Measurements from ENCODE around the gene NQO2. TPM values are rescaled to one million over a fixed set of nuclear protein-coding genes. Genes with fewer than 3 reads are reported as not detected.

The NQO2 gene
- total RNA-seq, 1 experiment from 2014 or later, result 26.8 TPM

DNA sequence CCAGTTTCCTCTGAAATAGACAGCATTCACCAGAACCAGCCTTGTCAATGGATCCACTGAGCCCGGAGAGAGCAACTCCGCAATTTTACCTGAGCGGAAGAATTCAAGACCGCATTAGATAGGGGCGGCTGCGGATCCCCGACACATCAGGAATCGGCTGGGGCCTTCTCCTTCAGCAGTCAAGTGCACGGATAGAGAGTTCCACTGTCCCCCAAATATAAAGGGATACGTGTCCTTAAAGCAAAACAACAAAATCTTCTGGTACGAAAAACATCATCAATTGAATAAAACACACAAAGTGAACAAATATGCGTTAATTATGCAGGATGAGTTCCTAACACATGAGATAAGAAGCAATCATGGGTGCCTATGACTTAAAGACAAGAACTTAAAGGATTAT is 46.6 kb upstream of the NQO2 start:
- Histone ChIP-seq H3K27ac (ENCODE audit: low read length) (0 out of 2 replicates have a peak overlapping the region, but pooled peaks have one; percentile 2), H3K4me1 (ENCODE audit: insufficient read depth, low read length) (peaks cover 13% of the 10 kb centered on the region), H3K79me2 (ENCODE audit: low read length) (peaks cover 5% of the 10 kb centered on the region; the same call in 1 of the 2 replicates), H3K27me3 (ENCODE audit: low read length) (no peaks in the 10 kb centered on the region), H2AFZ (ENCODE audit: low read length) (peak overlapping the region; percentile 3; the same call in 1 of the 2 replicates), H4K20me1 (ENCODE audit: low read length) (no peaks in the 10 kb centered on the region), H3K9me3 (ENCODE audit: low read length) (no peaks in the 10 kb centered on the region), H3K9me2 (replicated peaks; ENCODE audit: low read length) (no peaks in the 10 kb centered on the region), H3K36me3 (ENCODE audit: low read depth, low read length) (peaks cover 16% of the 10 kb centered on the region), H3K4me2 (ENCODE audit: low read length) (no peak overlapping the region), H3K9ac (ENCODE audit: low read length) (no peak overlapping the region), H3K4me3 (ENCODE audit: low read length) (no peak overlapping the region), H3F3A (ENCODE audit: low read length, unreplicated experiment) (no peaks in the 10 kb centered on the region)
- BruUV-seq (replicated peaks), result no TSS peak
- ATAC-seq (no peak), DNase-seq (no peak)
- intact Hi-C loops (cut with micrococcal nuclease), result no loop called here
- ChIA-PET POLR2A (ENCODE audit: unreplicated experiment) (interaction anchor here (1.2 kb wide), 1 partner anchor 36 kb away, joined by 7 read pairs; no protein-coding TSS in a partner anchor), CTCF (interaction anchor here (0.6 to 2.0 kb wide), 10 partner anchors 8 to 164 kb away, joined by 3 to 71 read pairs (median 4); no protein-coding TSS in a partner anchor)
- TF ChIP-seq EZH2 (IDR thresholded peaks at IDR 0.05; ENCODE audit: low read length, unreplicated experiment) (no peak), EZH2phosphoT487 (IDR thresholded peaks at IDR 0.05; ENCODE audit: borderline replicate concordance, low read length) (no peak)
- TF ChIP-seq, protein P1, sequence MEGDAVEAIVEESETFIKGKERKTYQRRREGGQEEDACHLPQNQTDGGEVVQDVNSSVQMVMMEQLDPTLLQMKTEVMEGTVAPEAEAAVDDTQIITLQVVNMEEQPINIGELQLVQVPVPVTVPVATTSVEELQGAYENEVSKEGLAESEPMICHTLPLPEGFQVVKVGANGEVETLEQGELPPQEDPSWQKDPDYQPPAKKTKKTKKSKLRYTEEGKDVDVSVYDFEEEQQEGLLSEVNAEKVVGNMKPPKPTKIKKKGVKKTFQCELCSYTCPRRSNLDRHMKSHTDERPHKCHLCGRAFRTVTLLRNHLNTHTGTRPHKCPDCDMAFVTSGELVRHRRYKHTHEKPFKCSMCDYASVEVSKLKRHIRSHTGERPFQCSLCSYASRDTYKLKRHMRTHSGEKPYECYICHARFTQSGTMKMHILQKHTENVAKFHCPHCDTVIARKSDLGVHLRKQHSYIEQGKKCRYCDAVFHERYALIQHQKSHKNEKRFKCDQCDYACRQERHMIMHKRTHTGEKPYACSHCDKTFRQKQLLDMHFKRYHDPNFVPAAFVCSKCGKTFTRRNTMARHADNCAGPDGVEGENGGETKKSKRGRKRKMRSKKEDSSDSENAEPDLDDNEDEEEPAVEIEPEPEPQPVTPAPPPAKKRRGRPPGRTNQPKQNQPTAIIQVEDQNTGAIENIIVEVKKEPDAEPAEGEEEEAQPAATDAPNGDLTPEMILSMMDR (conservative IDR thresholded peaks at IDR 0.05; ENCODE audit: low read depth, low read length), result no peak

DNA sequence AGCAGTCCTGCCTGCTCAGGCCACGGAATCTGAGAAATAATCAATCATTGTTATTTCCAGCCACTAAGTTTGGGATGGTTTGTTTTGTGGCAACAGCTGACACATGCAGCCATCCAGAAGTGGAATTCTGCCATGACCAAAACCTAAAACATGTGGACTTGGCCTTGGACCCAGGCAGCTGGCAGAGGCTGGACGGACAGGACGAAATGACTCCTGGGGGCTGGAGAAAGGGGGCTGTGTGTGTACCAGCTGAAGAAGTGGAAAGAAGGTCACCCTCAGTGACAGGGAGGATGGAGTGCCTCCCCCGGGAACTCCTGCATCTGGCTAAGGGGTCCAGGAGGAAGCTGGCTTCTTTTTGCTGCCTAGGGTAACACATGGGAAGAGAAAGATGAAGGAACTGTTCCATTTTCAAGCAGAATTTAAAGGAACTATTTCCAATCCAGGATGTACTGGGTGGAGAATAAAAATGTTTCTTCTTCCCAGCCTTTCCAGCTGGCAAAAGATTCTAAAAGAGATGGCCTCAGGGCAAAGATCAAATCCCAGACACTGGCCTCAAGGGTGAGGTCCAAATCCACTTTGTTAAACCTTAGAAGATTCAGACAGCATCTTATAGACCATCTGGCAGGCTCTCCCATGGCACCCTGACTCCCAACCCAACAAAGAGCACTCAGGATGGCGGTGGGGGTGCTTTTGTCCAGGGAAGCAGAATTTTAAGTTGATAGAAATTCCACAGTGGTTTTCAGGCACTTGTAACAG is 42.6 kb upstream of the NQO2 start:
- H3K36me3 ChIP-seq (ENCODE audit: low read depth, low read length), result peaks cover 17% of the 10 kb centered on the region

More for the DNA sequence above, 42.6 kb upstream of the NQO2 start:
- Histone ChIP-seq H4K20me1 (ENCODE audit: low read length) (no peaks in the 10 kb centered on the region), H3K27ac (ENCODE audit: low read length) (no peak overlapping the region), H3K9me3 (ENCODE audit: low read length) (no peaks in the 10 kb centered on the region), H3K9ac (ENCODE audit: low read length) (no peak overlapping the region), H2AFZ (ENCODE audit: low read length) (no peak overlapping the region), H3K4me3 (ENCODE audit: low read length) (no peak overlapping the region), H3F3A (ENCODE audit: low read length, unreplicated experiment) (no peaks in the 10 kb centered on the region), H3K4me1 (ENCODE audit: insufficient read depth, low read length) (peaks cover 28% of the 10 kb centered on the region), H3K27me3 (ENCODE audit: low read length) (no peaks in the 10 kb centered on the region), H3K4me2 (ENCODE audit: low read length) (no peak overlapping the region), H3K79me2 (ENCODE audit: low read length) (peaks cover 30% of the 10 kb centered on the region), H3K9me2 (replicated peaks; ENCODE audit: low read length) (no peaks in the 10 kb centered on the region)
- BruUV-seq (replicated peaks), result no TSS peak
- DNase-seq (no peak), ATAC-seq (no peak)
- intact Hi-C loops (cut with micrococcal nuclease), result no loop called here
- TF ChIP-seq EZH2 (IDR thresholded peaks at IDR 0.05; ENCODE audit: low read length, unreplicated experiment) (no peak), EZH2phosphoT487 (IDR thresholded peaks at IDR 0.05; ENCODE audit: borderline replicate concordance, low read length) (no peak)
- TF ChIP-seq, protein P1 (conservative IDR thresholded peaks at IDR 0.05; ENCODE audit: low read depth, low read length), result no peak
- POLR2A ChIA-PET (ENCODE audit: unreplicated experiment), result no interaction called here
- CTCF ChIA-PET, result no interaction called here

Measured in PC-3 (cell line).